22Rv1 (cell line): Measurements from ENCODE around the gene PLPP7.

Source experiments
- H3K27ac ChIP-seq: fragments of 450-650 bp; 2 replicates; pipeline ENCODE4 v1.5.1; 2017
- CTCF ChIP-seq: fragments of 450-650 bp; IDR thresholded peaks from 2 replicates; pipeline ENCODE4 v1.5.1; 2017; ENCODE audit warnings: mild to moderate bottlenecking
- ZFX ChIP-seq: fragments of 450-650 bp; IDR thresholded peaks from 2 replicates; pipeline ENCODE4 v1.6.1; 2017; ENCODE audit warnings: antibody characterized with exemption, borderline replicate concordance

Gene PLPP7

GRCh38 chr9:131255676-131256197 is 33.8 kb upstream of the PLPP7 start:
- no peak overlapping the region for H3K27ac ChIP-seq
- TF ChIP-seq CTCF (no peak), ZFX (no peak)

GRCh38 chr9:131257266-131258025 is 32.1 kb upstream of the PLPP7 start:
- no peak overlapping the region for H3K27ac ChIP-seq
- TF ChIP-seq CTCF (no peak), ZFX (no peak)

GRCh38 chr9:131258186-131258585 is 31.3 kb upstream of the PLPP7 start:
- H3K27ac ChIP-seq = no peak overlapping the region
- TF ChIP-seq CTCF (no peak), ZFX (no peak)

- no peak overlapping the region for H3K27ac ChIP-seq
- TF ChIP-seq CTCF (no peak), ZFX (no peak)
These were observed 30.7 kb upstream of the PLPP7 start for GRCh38 chr9:131258698-131259431.

GRCh38 chr9:131259432-131259898 is 30.1 kb upstream of the PLPP7 start:
- no peak for TF ChIP-seq ZFX
- no peak for TF ChIP-seq CTCF
- H3K27ac ChIP-seq = no peak overlapping the region

GRCh38 chr9:131259916-131260597 is 29.5 kb upstream of the PLPP7 start:
- no peak for TF ChIP-seq CTCF
- TF ChIP-seq ZFX = no peak
- H3K27ac ChIP-seq = no peak overlapping the region
